NCI-H146 treated with DMSO at 0.1 percent for 48 hours (cell line): ENCODE data around the gene DGKI.

Experiments used
- DNase-seq: peaks from one replicate; lab custom pipeline; 2025; ENCODE audit not compliant: unreplicated experiment; lab: John Stamatoyannopoulos, UW

DGKI gene

GRCh38 chr7:137547485-137547884 lies 299.3 kb downstream of the DGKI start:
- DNase-seq: no peak

DNA sequence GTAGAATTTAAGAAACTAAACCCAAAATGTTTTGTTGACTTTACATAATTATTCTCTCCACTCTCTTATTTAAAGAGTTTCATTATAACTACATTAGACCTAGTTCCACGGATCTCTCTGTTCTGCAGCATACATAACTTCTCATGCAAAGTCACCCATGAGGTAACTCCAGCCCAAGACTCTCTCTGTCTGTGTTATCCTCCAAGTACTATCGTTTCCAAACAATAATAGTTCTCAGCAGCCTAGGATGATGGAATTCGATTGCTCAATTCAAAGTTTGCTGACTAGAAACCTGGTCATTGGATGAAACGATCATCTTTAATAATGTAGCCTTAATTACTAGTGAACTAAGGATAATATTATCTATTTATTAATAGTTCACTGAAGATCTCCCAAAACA lies 300.1 kb downstream of the DGKI start:
- DNase-seq: no peak

DNA sequence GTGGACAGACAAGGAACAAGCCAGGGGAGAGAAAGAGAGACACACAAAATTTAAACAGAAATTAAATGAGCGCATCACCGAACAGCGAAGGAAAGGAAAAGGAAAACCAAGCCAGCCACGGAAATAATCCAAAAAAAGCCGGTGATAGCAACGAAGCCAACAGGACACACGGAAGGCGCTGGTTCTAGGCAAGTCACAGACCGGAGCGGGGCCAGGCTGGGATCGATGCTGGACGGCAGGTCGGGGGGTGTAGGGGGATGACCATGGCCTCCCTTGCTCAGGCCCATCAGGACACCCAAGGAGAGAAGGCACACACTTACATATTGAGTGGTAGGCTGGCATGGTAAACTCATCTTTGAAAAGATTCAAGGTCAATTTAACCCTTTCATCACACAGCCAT lies 300.8 kb downstream of the DGKI start:
- no peak for DNase-seq

- no peak for DNase-seq
These were observed 301.6 kb downstream of the DGKI start for GRCh38 chr7:137545059-137545716.

DNA sequence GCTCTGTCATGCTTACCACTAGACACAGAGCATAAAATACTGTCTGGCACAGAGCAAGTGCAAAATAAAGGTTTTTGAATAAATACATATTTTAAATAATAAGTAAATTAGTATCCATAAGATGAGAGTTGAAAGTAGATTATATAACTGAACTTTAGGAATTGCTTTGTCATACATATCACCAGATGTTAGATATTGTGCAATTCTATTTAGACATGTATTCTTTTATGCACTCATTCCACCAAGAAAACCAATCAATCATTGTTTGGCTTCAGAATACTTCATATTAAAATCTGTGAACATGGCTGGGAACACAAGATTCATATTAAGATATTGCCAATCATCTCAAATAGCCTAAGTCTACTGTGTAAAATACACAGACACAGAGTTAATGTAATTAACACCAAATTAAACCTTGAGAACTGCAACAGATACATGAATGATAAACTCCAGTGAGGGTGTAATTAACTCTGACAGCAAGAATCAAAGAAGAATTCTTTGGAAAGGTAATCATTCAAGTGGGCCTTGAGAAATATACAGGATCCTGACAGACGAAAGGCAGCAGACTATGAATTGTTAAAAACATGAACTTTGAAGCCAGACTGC lies 302.2 kb downstream of the DGKI start:
- DNase-seq: no peak

DNA sequence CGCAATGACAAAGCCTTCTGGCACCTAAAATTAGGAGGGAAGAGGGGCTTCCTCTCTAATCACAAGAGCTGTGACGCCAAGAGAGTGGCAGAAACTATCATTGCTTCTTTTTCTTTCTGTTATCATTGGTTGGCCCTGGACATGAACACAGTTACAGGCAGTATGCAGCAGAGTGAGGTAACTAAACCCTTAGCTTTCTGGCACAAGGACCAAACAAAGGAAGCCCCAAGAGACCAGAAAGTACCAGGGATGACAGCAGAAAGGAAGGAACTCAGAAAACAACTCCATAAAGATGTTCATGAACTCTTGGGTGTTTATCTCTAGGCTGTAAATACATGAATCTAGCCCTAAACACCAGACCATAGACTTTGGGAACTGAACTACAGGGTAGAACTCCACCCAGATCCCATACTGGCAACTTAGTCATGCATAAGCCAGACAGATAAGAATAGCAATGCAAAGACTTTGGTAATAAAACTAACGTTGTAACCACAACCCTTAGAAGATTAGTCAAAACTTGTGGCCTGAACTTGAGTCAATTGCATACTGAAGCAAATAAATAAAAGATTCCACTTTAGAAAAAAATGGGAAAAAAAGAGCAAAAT lies 307.6 kb downstream of the DGKI start:
- no peak for DNase-seq

DNA sequence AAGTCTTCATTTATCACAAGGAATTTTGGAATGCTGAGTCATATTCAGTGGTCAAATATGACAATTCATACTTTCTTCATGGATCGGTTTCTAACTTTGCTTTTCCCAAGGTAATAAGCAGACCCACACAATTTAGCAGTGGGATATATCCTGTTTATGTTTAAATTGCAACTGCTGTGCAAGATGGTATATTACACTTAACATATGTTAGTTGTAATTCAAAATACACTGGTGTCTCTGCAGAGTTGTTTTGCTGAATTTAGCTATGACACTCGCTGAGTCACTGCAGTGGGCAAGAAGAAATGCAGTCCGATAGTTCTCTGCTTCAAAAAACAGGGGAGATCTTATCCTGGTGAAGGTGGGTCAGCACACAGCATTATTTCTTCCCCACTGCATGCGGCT lies 308.4 kb downstream of the DGKI start:
- DNase-seq: no peak

- no peak for DNase-seq
These were observed 311.2 kb downstream of the DGKI start for GRCh38 chr7:137535579-137535978.

DNA sequence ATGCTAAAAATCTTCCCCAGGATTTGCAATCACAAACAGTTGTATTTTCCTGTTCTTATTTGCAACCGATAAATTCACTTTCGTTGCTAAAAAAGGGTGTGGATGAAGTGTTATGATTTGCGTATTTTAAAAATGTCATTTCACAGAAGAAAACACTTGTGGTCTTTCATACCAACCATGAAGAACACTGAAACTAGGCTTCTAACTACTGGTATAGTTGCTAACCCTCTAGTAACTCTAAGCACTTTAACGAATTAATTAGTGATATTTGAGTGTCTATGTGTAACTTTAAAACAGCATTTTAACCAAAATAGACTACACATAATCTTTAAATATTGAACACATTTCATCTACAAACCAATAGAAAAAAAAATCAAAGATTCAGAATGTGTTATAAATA lies 315.1 kb downstream of the DGKI start:
- DNase-seq: no peak

GRCh38 chr7:137527634-137528033 lies 319.1 kb downstream of the DGKI start:
- no peak for DNase-seq

- no peak for DNase-seq
These were observed 323.6 kb downstream of the DGKI start for GRCh38 chr7:137523171-137523570.

DNA sequence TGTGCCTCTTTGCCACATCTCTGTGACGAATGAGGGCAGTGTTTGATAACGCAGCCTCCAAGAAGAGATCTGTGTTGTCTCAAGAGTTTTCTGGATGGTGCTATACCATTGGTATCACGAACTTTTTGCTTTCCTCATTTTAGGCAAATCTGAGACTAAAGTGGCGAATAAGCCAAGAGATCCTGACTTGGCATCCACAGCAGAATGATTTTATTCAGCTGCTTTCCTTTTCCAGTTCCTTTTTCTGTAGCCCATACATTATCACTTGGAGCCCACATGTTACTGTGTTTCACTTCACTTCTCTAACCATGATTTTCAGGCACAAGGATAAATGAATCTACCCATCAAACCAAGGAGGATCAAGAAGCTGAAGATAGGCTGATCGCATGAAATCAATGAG lies 325.3 kb downstream of the DGKI start:
- no peak for DNase-seq

DNA sequence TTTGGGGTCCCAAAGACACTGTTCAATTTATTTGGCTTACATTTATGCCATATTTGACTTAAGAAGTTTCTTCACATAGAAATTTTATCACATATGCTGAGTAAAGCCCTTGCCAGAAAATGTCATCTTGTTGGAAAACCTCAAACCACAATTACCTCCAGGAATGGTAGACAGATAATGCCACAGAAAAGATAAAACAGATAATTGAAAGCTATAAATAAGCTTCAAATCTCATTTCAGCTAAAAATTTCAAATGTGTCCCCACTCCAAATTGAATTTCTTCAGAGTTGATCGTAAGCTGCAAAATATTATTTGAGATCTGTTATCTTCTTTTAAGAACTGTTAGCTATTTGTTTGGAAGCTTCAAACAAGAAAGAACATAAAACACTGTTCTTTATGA lies 326.8 kb downstream of the DGKI start:
- DNase-seq: no peak

GRCh38 chr7:137519181-137519691 lies 327.5 kb downstream of the DGKI start:
- DNase-seq: no peak

- no peak for DNase-seq
These were observed 333.7 kb downstream of the DGKI start for GRCh38 chr7:137513091-137513490.

DNA sequence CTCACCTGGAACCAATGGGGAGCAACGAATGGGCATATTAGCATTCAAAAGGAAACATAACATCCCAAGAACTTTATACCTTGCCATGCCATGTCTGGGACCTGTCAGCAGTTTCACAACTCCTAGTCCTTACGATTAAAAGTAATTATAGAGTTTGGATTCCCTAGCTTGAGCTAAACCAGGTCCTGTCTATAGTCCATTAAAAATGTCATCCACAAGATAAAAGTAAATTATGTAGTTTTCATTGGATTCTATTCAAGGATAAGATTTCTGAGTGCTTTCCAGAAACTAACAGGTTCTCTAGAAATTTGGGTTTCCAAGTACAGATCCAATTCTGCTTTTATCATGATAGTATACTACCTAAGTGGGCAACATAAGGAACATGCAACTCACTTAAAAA lies 339.7 kb downstream of the DGKI start:
- DNase-seq: no peak

GRCh38 chr7:137506031-137506430 lies 340.7 kb downstream of the DGKI start:
- DNase-seq: no peak

- no peak for DNase-seq
These were observed 345.2 kb downstream of the DGKI start for GRCh38 chr7:137501562-137501961.

GRCh38 chr7:137492889-137493288 lies 353.9 kb downstream of the DGKI start:
- DNase-seq: no peak

DNA sequence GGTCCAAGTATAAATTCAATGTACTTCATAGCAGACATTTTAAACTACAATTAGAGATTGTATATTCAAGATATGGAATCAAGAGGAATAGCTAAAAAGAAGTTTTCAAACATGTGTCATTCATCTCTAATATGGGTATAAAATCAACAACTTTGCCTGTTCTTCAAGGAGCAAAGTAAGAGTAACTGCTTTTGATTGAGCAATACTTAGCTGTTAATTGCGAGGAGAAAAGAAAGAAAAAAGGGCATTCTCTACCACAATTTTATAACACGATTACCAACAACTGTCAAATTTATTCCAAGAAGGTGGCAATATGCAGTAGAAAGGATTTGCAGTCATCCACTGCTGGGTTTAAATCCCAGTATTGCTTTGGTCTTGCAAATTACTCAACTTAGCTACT lies 356.9 kb downstream of the DGKI start:
- no peak for DNase-seq

DNA sequence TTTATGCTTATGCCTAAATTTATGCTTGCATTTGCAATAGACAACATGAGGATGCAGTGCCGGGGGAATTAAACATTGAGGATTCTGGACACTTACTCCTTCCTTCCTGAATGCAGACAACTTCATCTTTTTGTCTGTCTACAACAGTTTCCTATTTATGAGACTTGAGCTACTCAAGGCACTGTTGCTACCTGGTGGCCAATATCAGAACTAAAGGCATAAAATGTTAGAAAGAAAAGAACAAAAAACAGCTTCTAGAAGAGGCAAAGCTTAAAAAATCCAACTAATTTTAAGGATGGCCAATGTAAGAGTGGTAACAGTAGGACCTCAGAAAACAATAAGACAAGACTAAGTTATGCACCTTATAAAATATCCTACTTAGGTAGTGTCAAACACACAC lies 358.7 kb downstream of the DGKI start:
- no peak for DNase-seq

- DNase-seq: no peak
These were observed 361.0 kb downstream of the DGKI start for GRCh38 chr7:137485818-137486217.

DNA sequence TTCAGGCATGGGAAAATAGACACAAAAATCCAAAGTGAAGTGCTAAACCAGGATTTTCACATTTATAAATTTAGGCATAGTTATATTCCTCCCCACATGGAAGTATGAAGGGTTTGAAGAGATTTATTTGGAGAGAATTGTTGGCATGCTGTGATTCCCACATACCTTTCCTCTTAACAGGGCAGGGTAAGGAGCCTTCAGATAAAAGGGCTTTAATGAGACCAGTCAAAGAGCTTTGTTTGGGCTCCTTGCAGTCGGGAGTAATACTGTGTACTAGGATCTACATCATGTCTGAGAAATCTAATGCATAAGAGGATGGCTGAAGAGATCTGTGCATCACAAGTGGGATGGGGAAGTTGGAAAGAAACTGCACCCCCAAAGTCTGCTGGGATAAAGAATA lies 362.4 kb downstream of the DGKI start:
- DNase-seq: no peak
